ENCODE measurements around the gene NCOA3.
"Not testable (repeated sequence)": the region's sequence is repeated elsewhere in the genome, so short reads cannot be mapped to it uniquely, and the experiment has no call there.

NCOA3 gene

GRCh38 chr20:47540443-47541354, 39.0 kb downstream of the NCOA3 start:
- DNase-seq (ENCODE audit: low read depth): no peak

- DNase-seq (ENCODE audit: low read depth): no peak
Observed at GRCh38 chr20:47541355-47541922, 39.8 kb downstream of the NCOA3 start.

- DNase-seq (ENCODE audit: low read depth): no peak
Observed at GRCh38 chr20:47543006-47543431, 41.3 kb downstream of the NCOA3 start.

GRCh38 chr20:47544240-47544639, 42.6 kb downstream of the NCOA3 start:
- DNase-seq (ENCODE audit: low read depth): no peak

GRCh38 chr20:47544852-47545251, 43.2 kb downstream of the NCOA3 start:
- DNase-seq (ENCODE audit: low read depth): no peak

- DNase-seq (ENCODE audit: low read depth): no peak
Observed at GRCh38 chr20:47545499-47545898, 43.8 kb downstream of the NCOA3 start.

- no peak for DNase-seq (ENCODE audit: low read depth)
Observed at GRCh38 chr20:47546184-47547033, 44.7 kb downstream of the NCOA3 start.

- DNase-seq (ENCODE audit: low read depth): no peak
Observed at GRCh38 chr20:47547034-47547387, 45.3 kb downstream of the NCOA3 start.

GRCh38 chr20:47549671-47550070, 48.0 kb downstream of the NCOA3 start:
- DNase-seq (ENCODE audit: low read depth): no peak

GRCh38 chr20:47551222-47551621, 49.5 kb downstream of the NCOA3 start:
- DNase-seq (ENCODE audit: low read depth): no peak

GRCh38 chr20:47551841-47552240, 50.2 kb downstream of the NCOA3 start:
- no peak for DNase-seq (ENCODE audit: low read depth)

GRCh38 chr20:47552996-47553395, 51.3 kb downstream of the NCOA3 start:
- no peak for DNase-seq (ENCODE audit: low read depth)

- DNase-seq (ENCODE audit: low read depth): not testable (repeated sequence)
Observed at GRCh38 chr20:47553594-47554235, 52.0 kb downstream of the NCOA3 start.

- DNase-seq (ENCODE audit: low read depth): not testable (repeated sequence)
Observed at GRCh38 chr20:47554283-47554682, 52.6 kb downstream of the NCOA3 start.

GRCh38 chr20:47557218-47557617, 55.5 kb downstream of the NCOA3 start:
- no peak for DNase-seq (ENCODE audit: low read depth)

- DNase-seq (ENCODE audit: low read depth): no peak
Observed at GRCh38 chr20:47557791-47558190, 56.1 kb downstream of the NCOA3 start.

- DNase-seq (ENCODE audit: low read depth): no peak
Observed at GRCh38 chr20:47558295-47559066, 56.8 kb downstream of the NCOA3 start.

GRCh38 chr20:47559141-47559540, 57.5 kb downstream of the NCOA3 start:
- no peak for DNase-seq (ENCODE audit: low read depth)

- no peak for DNase-seq (ENCODE audit: low read depth)
Observed at GRCh38 chr20:47561180-47561579, 59.5 kb downstream of the NCOA3 start.

- no peak for DNase-seq (ENCODE audit: low read depth)
Observed at GRCh38 chr20:47561603-47562583, 60.2 kb downstream of the NCOA3 start.
